Sigmoid colon (tissue), 4 donors: Measurements from ENCODE around the gene ANKRD2.
"Not testable (repeated sequence)": the region's sequence is repeated elsewhere in the genome, so short reads cannot be mapped to it uniquely, and the experiment has no call there.

ENCODE experiments used
- CTCF ChIP-seq, 4 experiments: fragments of 450-650 bp in 3 of 4; fragments of 200-600 bp in 1 of 4; IDR thresholded peaks; one replicate each; pipeline ENCODE4 v1.5.1; 2016 to 2019; ENCODE audit warnings: antibody characterized with exemption in 4 of 4, mild to moderate bottlenecking in 3 of 4, moderate library complexity in 2 of 4
- EP300 ChIP-seq, 4 donors: sonication (generic); formaldehyde crosslinking; IDR thresholded peaks; one replicate each; pipeline ENCODE4 v1.6.1; 2017; ENCODE audit warnings: antibody characterized with exemption in 4 of 4
- POLR2A ChIP-seq, 2 donors: fragments of 450-650 bp; IDR thresholded peaks; one replicate each; pipeline ENCODE4 v1.6.1; 2016; ENCODE audit warnings: antibody characterized with exemption in 2 of 2, mild to moderate bottlenecking in 2 of 2, moderate library complexity in 2 of 2
- POLR2AphosphoS5 ChIP-seq, 4 donors: sonication (generic); formaldehyde crosslinking; IDR thresholded peaks; one replicate each; pipeline ENCODE4 v1.6.1; 2017; ENCODE audit warnings: antibody characterized with exemption in 4 of 4

DNA sequence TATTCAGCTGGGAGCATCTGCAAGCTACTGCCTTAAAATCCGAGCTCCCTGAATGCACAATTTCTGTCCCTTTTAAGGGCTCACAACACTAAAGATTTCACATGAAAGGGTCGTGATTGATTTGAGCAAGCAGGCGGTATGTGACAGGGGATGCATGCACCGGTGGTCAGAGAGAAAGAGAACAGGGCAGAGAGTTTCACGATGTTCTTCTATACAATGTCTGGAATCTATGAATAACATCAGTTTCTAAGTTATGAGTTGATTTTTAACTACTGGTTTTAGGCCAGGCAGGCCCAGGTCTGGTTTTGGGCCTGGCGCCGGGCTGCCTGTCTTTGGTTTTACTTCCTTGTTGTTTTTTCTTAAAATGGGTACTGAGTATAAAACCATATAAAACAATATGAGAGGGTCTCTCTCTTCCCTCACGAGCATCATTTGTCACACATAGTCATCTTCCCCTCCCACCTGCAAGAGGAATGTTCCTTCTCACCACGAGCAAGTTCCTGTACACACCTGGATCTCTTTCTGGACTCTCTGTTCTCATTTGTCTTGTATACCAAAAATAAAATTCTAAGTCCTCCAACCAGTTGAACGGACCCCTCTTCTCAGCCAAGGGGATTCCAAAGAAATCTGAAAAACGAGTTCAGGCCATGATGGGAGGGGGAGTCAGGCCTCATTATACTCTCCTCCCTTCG lies 11.0 kb upstream of the ANKRD2 start:
- TF ChIP-seq POLR2AphosphoS5, CTCF, POLR2A, EP300 (IDR thresholded peaks at IDR 0.05): not testable (repeated sequence)
